ENCODE data around the gene GCAT.
"Not testable (repeated sequence)": the region's sequence is repeated elsewhere in the genome, so short reads cannot be mapped to it uniquely, and the experiment has no call there.

GCAT gene

DNA sequence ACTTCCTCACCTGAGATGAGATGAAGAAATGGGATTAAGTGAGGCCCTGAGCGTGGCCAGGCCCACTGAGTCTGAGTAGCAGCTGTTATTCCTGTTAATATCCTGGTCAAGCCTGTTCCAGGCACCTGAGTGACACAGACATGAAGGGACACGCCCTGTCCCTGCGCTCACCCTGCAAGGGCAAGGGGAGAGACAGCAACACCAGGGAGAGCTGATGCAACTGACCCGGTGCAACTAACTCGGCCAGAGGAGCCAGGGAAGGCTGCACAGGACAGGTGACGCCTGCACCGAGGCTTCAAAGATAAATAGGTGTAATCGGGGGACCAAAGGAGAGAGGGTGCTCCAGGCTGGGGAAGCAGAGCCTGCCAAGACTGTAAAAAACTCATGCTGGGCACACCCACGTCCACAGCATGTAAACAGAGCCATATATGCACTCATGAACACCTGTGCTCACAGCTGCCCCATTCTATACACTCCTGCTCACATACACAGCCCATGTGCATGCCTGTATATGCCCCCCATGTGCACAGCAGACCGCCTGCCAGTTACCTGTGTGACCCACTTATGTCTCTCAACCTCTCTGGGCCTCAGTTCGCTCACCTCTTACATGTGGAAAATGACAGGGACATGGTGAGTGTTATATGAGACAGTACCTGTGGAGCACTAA lies 22.8 kb upstream of the GCAT start:
- H3K9ac ChIP-seq (ENCODE audit: low read length), result no peak overlapping the region
- H3K27ac ChIP-seq (ENCODE audit: low read depth, low read length), result no peak overlapping the region
- H3K36me3 ChIP-seq (ENCODE audit: control insufficient read depth, insufficient read depth, low read length), result no peaks in the 10 kb centered on the region
- 0 out of 2 replicates have a peak, but pooled peaks cover 5% of the 10 kb centered on the region for H3K4me1 ChIP-seq (ENCODE audit: control insufficient read depth, insufficient read depth, low read length)
- no peaks in the 10 kb centered on the region; the same call in 1 of the 2 replicates for H3K9me3 ChIP-seq (ENCODE audit: control insufficient read depth, insufficient read depth, low read depth, low read length)
- H3K4me3 ChIP-seq (ENCODE audit: low read depth, low read length), result no peak overlapping the region
- no peaks in the 10 kb centered on the region for H3K27me3 ChIP-seq (ENCODE audit: control insufficient read depth, insufficient read depth, low read length)

DNA sequence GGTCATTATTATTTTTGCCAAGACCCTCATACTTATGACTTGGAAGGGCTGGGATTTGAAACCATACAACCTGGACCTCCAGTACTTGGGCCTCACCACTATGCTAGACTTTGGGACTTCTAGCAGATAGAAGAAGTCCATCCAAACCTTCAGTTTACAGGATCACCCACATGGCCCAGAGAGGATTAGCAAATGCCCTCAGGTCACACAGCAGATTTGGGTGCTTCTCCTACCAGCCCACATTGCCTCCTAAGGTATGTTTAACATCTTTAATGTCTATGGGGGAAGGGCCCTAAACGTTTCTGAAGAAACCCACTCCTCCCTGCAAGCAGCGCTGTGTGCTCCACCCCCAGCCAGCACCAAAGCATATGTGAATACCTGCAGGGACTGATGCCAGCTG lies 17.5 kb upstream of the GCAT start:
- no peaks in the 10 kb centered on the region; the same call in 1 of the 2 replicates for H3K9me3 ChIP-seq (ENCODE audit: control insufficient read depth, insufficient read depth, low read depth, low read length)
- no peak overlapping the region for H3K27ac ChIP-seq (ENCODE audit: low read depth, low read length)
- H3K4me1 ChIP-seq (ENCODE audit: control insufficient read depth, insufficient read depth, low read length), result no peaks in the 10 kb centered on the region
- H3K36me3 ChIP-seq (ENCODE audit: control insufficient read depth, insufficient read depth, low read length), result no peaks in the 10 kb centered on the region
- H3K27me3 ChIP-seq (ENCODE audit: control insufficient read depth, insufficient read depth, low read length), result no peaks in the 10 kb centered on the region
- H3K9ac ChIP-seq (ENCODE audit: low read length), result no peak overlapping the region
- no peak overlapping the region for H3K4me3 ChIP-seq (ENCODE audit: low read depth, low read length)

DNA sequence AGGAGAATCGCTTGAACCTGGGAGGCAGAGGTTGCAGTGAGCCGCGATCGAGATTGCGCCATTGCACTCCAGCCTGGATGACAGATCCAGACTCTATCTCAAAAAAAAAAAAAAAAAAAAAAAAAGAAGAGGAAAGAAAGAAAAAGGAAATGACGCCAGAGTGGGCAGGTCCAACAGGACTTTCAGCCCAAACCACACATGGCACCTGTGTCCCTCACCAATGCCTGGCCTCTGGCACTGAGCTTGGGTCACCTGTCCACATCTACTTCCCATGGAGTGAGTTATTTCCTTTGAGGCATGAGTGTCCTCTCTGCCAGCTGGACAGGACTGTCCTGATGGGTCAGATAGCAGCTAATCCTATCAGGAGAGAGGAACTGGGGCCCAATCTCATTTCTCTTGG lies 15.2 kb upstream of the GCAT start:
- Histone ChIP-seq H3K36me3 (ENCODE audit: control insufficient read depth, insufficient read depth, low read length) (no peaks in the 10 kb centered on the region), H3K9me3 (ENCODE audit: control insufficient read depth, insufficient read depth, low read depth, low read length) (no peaks in the 10 kb centered on the region), H3K9ac (ENCODE audit: low read length) (no peak overlapping the region), H3K4me1 (ENCODE audit: control insufficient read depth, insufficient read depth, low read length) (no peaks in the 10 kb centered on the region), H3K27ac (ENCODE audit: low read depth, low read length) (no peak overlapping the region), H3K27me3 (ENCODE audit: control insufficient read depth, insufficient read depth, low read length) (no peaks in the 10 kb centered on the region), H3K4me3 (ENCODE audit: low read depth, low read length) (no peak overlapping the region)

DNA sequence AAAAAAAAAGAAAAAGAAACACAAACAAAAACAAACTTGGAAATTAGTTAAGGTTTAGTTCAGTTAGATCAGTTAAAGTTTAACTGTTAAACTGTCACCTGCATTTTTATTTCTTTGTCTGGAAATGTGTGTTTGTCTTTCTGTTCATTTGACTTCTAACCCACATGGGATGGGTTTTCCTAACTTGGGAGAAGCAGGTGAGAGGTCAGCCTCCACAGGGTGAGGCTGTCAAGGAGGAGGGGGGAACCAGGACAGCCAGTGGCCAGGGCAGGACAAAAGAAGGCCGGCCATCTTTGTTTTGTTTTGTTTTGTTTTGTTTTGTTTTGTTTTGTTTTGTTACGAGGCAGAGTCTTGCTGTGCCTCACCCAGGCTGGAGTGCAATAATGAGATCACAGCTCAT lies 13.4 kb upstream of the GCAT start:
- no peaks in the 10 kb centered on the region for H3K4me1 ChIP-seq (ENCODE audit: control insufficient read depth, insufficient read depth, low read length)
- H3K27me3 ChIP-seq (ENCODE audit: control insufficient read depth, insufficient read depth, low read length), result peaks cover 11% of the 10 kb centered on the region; the same call in 1 of the 2 replicates
- H3K36me3 ChIP-seq (ENCODE audit: control insufficient read depth, insufficient read depth, low read length), result no peaks in the 10 kb centered on the region
- H3K9me3 ChIP-seq (ENCODE audit: control insufficient read depth, insufficient read depth, low read depth, low read length), result no peaks in the 10 kb centered on the region
- H3K4me3 ChIP-seq (ENCODE audit: low read depth, low read length), result no peak overlapping the region
- no peak overlapping the region for H3K9ac ChIP-seq (ENCODE audit: low read length)
- no peak overlapping the region for H3K27ac ChIP-seq (ENCODE audit: low read depth, low read length)

DNA sequence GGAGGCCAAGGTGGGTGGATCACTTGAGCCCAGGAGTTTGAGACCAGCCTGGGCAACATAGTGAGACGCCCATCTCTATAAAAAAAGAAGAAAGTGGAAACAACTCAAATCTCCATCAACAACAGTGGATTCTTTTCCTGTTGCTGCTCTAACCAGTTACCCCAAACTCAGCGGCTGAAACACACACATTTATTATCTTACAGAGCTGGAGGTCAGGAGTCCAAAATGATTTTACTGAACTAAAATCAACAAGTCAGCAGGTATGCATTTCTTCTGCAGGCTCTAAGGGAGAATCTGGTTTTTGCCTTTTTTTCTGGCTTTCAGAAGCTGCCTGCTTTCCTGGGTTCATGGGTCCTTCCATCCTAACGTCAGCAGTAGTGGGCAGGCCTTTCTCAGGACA lies 11.7 kb upstream of the GCAT start:
- H3K9ac ChIP-seq (ENCODE audit: low read length), result no peak overlapping the region
- H3K36me3 ChIP-seq (ENCODE audit: control insufficient read depth, insufficient read depth, low read length), result no peaks in the 10 kb centered on the region
- no peak overlapping the region for H3K27ac ChIP-seq (ENCODE audit: low read depth, low read length)
- no peaks in the 10 kb centered on the region for H3K4me1 ChIP-seq (ENCODE audit: control insufficient read depth, insufficient read depth, low read length)
- H3K9me3 ChIP-seq (ENCODE audit: control insufficient read depth, insufficient read depth, low read depth, low read length), result no peaks in the 10 kb centered on the region
- no peak overlapping the region for H3K4me3 ChIP-seq (ENCODE audit: low read depth, low read length)
- H3K27me3 ChIP-seq (ENCODE audit: control insufficient read depth, insufficient read depth, low read length), result peaks cover 11% of the 10 kb centered on the region; the same call in 1 of the 2 replicates

DNA sequence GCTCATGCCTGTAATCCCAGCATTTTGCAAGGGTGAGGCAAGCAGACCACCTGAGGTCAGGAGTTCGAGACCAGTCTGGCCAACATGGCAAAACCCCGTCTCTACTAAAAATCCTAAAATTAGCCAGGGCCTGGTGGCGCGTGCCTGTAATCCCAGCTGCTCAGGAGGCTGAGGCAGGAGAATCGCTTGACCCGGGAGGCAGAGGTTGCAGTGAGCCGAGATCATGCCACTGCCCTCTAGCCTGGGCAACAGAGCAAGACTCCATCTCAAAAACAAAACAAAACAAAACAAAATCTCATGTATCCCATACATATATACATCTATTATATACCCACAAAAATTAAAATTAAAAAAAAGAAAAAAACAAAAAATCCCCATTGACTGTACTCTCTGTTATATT lies 10.5 kb upstream of the GCAT start:
- H3K9ac ChIP-seq (ENCODE audit: low read length); H3K9me3 ChIP-seq (ENCODE audit: control insufficient read depth, insufficient read depth, low read depth, low read length); H3K27ac ChIP-seq (ENCODE audit: low read depth, low read length); H3K4me1 ChIP-seq (ENCODE audit: control insufficient read depth, insufficient read depth, low read length); H3K4me3 ChIP-seq (ENCODE audit: low read depth, low read length); H3K36me3 ChIP-seq (ENCODE audit: control insufficient read depth, insufficient read depth, low read length): not testable (repeated sequence)
- peaks cover 20% of the 10 kb centered on the region for H3K27me3 ChIP-seq (ENCODE audit: control insufficient read depth, insufficient read depth, low read length)

DNA sequence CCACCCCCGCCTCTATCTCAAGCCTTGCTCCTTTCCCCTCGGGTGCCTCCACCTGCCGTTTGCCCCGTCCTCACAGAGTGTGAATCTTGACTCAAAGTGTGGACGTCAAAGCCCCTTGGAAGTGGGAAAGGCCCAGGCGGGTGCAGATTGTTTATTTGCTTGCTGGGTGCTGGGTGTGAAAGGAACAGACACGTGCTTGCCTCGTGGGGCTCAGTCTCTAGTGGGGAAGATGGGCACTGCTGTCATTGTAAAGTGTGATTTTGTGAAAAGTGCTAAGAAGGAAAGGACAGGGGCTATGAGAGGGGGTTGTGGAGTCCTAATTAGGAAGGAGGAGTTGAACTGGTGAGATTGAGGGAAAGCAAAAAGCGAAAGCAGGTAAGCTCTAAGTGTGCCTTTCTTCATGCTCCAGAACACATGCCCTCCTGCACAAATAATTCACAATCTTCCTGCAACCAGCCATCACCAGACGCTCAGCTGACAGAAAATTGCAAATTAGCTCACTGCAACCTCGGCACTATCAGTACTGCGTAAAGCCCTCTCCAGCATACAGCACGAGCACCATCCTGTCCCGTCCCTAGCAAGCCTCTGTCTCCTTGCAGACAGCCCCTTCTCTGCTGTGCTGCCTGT lies 9.7 kb upstream of the GCAT start:
- H3K27ac ChIP-seq (ENCODE audit: low read depth, low read length), result no peak overlapping the region
- no peak overlapping the region for H3K9ac ChIP-seq (ENCODE audit: low read length)
- peaks cover 20% of the 10 kb centered on the region for H3K27me3 ChIP-seq (ENCODE audit: control insufficient read depth, insufficient read depth, low read length)
- no peaks in the 10 kb centered on the region for H3K9me3 ChIP-seq (ENCODE audit: control insufficient read depth, insufficient read depth, low read depth, low read length)
- no peak overlapping the region for H3K4me3 ChIP-seq (ENCODE audit: low read depth, low read length)
- no peaks in the 10 kb centered on the region for H3K36me3 ChIP-seq (ENCODE audit: control insufficient read depth, insufficient read depth, low read length)
- 0 out of 2 replicates have a peak, but pooled peaks cover 4% of the 10 kb centered on the region for H3K4me1 ChIP-seq (ENCODE audit: control insufficient read depth, insufficient read depth, low read length)

DNA sequence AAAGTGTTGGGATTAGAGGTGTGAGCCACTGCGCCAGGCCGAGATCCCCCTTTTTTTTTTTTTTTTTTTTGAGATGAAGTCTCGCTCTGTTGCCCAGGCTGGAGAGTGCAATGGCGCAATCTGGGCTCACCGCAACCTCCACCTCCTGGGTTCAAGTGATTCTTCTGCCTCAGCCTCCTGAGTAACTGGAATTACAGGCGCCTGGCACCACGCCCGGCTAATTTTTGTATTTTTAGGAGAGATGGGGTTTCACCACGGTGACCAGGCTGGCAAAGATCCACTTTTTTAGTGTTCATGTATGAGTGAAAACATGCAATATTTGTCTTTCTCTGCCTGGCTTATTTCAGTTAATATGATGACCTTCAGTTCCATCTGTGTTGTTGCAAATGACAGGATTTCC lies 7.8 kb upstream of the GCAT start:
- not testable (repeated sequence) for H3K9ac ChIP-seq (ENCODE audit: low read length); H3K27ac ChIP-seq (ENCODE audit: low read depth, low read length); H3K36me3 ChIP-seq (ENCODE audit: control insufficient read depth, insufficient read depth, low read length); H3K9me3 ChIP-seq (ENCODE audit: control insufficient read depth, insufficient read depth, low read depth, low read length); H3K4me3 ChIP-seq (ENCODE audit: low read depth, low read length)
- Histone ChIP-seq H3K27me3 (ENCODE audit: control insufficient read depth, insufficient read depth, low read length) (peaks cover 32% of the 10 kb centered on the region), H3K4me1 (ENCODE audit: control insufficient read depth, insufficient read depth, low read length) (peaks cover 17% of the 10 kb centered on the region; the same call in 1 of the 2 replicates)

DNA sequence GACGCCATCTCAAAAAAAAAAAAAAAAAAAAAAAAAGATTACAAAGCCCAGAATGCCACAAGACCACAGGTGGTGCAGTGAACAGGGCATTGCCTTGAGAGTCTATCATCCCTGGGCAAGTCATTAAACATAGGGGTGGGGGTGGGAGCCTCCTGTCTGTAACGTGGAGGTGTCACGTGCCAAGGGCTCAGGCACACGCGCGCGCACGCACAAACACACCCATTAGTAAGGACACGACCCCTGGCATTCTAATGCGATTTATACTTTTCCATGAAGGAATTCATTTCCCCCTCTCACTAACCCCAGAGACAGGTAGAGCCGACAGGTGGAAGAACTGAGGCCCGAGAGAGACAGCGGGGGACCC lies 5.8 kb upstream of the GCAT start:
- peak overlapping the region; percentile 93 for H3K4me3 ChIP-seq (ENCODE audit: low read depth, low read length)
- H3K27me3 ChIP-seq (ENCODE audit: control insufficient read depth, insufficient read depth, low read length), result peaks cover 47% of the 10 kb centered on the region
- no peak overlapping the region for H3K27ac ChIP-seq (ENCODE audit: low read depth, low read length)
- peaks cover 21% of the 10 kb centered on the region for H3K4me1 ChIP-seq (ENCODE audit: control insufficient read depth, insufficient read depth, low read length)
- H3K9ac ChIP-seq (ENCODE audit: low read length), result no peak overlapping the region
- no peaks in the 10 kb centered on the region for H3K9me3 ChIP-seq (ENCODE audit: control insufficient read depth, insufficient read depth, low read depth, low read length)
- no peaks in the 10 kb centered on the region for H3K36me3 ChIP-seq (ENCODE audit: control insufficient read depth, insufficient read depth, low read length)

DNA sequence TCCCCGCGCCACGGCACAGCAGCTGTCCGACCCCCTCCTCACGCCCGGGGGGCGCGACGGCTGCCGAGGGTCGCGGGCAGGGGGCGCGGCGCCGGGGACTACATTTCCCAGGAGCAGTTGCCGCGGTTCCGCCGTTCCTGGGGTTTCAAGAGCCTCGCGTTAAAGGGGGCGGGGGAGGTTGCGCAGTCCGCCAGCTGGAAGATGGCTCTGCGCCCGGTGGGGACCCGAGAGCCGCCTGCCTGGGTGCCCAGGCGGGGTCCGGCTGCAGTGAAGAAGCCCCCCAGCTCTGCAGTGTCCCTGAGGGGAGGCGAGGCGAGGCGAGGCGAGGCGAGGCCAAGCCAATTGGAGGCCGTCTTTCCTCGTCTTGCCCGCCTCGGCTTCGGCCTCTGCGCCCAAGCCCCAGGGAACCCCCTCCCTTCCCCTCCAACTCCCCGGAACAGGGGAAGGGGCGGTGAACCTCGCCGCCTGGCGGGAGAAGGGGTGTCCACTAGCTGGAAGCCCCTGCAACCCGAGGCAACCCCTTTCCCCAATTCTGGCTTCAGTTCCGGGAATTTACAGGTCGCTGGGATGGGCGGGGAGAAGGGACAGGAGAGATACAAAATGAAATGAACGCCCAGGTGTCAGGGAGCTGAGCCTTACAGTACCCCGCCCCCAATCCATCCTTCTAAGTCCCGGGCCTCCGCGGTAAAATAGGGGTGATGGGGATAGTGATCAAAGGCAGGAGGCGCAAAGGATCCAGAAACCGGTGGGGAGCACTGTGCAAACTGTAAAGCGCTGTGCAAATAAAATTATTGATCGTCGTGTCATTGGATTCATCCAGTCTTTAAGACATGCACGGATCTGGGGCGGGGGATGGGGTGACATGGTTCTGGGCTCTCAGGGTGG lies 5.2 kb upstream of the GCAT start:
- H3K27ac ChIP-seq (ENCODE audit: low read depth, low read length), result no peak overlapping the region
- no peaks in the 10 kb centered on the region for H3K36me3 ChIP-seq (ENCODE audit: control insufficient read depth, insufficient read depth, low read length)
- peak overlapping the region; percentile 93 for H3K4me3 ChIP-seq (ENCODE audit: low read depth, low read length)
- peak overlapping the region; percentile 36 for H3K9ac ChIP-seq (ENCODE audit: low read length)
- peaks cover 21% of the 10 kb centered on the region for H3K4me1 ChIP-seq (ENCODE audit: control insufficient read depth, insufficient read depth, low read length)
- H3K27me3 ChIP-seq (ENCODE audit: control insufficient read depth, insufficient read depth, low read length), result peaks cover 47% of the 10 kb centered on the region
- no peaks in the 10 kb centered on the region for H3K9me3 ChIP-seq (ENCODE audit: control insufficient read depth, insufficient read depth, low read depth, low read length)

DNA sequence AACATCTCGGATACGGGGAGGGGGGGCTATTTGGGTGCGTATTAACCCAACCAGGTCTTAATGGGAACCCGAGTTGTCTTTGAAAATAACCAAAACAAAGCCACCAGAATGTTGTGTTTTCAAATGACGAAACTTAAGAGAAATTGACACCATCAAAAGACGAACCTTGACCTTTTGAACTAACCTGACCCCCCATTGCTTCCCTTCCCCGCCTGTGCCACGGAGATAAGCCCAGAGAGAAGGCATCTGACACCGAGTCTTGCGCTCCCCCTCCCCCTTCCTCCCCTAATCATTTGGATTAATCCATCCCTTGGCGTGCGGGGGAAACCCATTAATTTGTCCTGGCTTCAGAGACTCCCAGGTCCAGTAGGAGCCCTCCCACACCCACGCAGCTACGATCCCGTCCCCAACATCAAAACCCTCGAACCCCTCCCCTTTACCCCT lies 4.5 kb upstream of the GCAT start:
- Histone ChIP-seq H3K4me1 (ENCODE audit: control insufficient read depth, insufficient read depth, low read length) (peaks cover 21% of the 10 kb centered on the region), H3K9me3 (ENCODE audit: control insufficient read depth, insufficient read depth, low read depth, low read length) (no peaks in the 10 kb centered on the region), H3K27me3 (ENCODE audit: control insufficient read depth, insufficient read depth, low read length) (peaks cover 43% of the 10 kb centered on the region), H3K27ac (ENCODE audit: low read depth, low read length) (no peak overlapping the region), H3K4me3 (ENCODE audit: low read depth, low read length) (peak overlapping the region; percentile 93), H3K36me3 (ENCODE audit: control insufficient read depth, insufficient read depth, low read length) (no peaks in the 10 kb centered on the region), H3K9ac (ENCODE audit: low read length) (peak overlapping the region; percentile 91)

All from HUES6 (cell line).